Natural killer cell treated with Interleukin-12 subunit alpha and Interleukin-12 subunit beta and Interleukin-15 and Interleukin-18, amount 100 ng/mL, for 72 hours (primary cell): Measurements from ENCODE around the gene FNDC11. TPM values are rescaled to one million over a fixed set of nuclear protein-coding genes. Genes with fewer than 3 reads are reported as not detected.

Experiments used
- ATAC-seq, 2 donors: fragments of 150-1000 bp; cut with Tn5 transposase in 1 of 2; sonication (Bioruptor Pico), chemical (Tn5 transposase) in 1 of 2; 2 replicates each; pipeline ENCODE4 v1.10.0; 2021
- DNase-seq: peaks from one replicate; pipeline ENCODE4 v3.0.0; 2022; ENCODE audit warnings: low spot score
- H3K27ac Mint-ChIP-seq, 2 donors: 1 replicate in 1 of 2; 2 replicates in 1 of 2; pipeline ENCODE4 v1.8.0; 2022; ENCODE audit warnings: mixed read lengths in 2 of 2, mild to moderate bottlenecking in 1 of 2, moderate library complexity in 1 of 2
- H3K27me3 Mint-ChIP-seq, 2 donors: 1 replicate in 1 of 2; 2 replicates in 1 of 2; pipeline ENCODE4 v1.8.0; 2022; ENCODE audit warnings: mixed read lengths in 2 of 2
- H3K36me3 Mint-ChIP-seq: one replicate; pipeline ENCODE4 v1.8.0; 2022; ENCODE audit warnings: mixed read lengths
- H3K4me1 Mint-ChIP-seq, 2 donors: 1 replicate in 1 of 2; 2 replicates in 1 of 2; pipeline ENCODE4 v1.8.0; 2022; ENCODE audit warnings: low read depth in 2 of 2, mixed read lengths in 2 of 2, mild to moderate bottlenecking in 1 of 2
- H3K4me3 Mint-ChIP-seq: one replicate; pipeline ENCODE4 v1.8.0; 2022; ENCODE audit warnings: mixed read lengths
- H3K9me3 Mint-ChIP-seq: 2 replicates; pipeline ENCODE4 v1.8.0; 2022; ENCODE audit warnings: mixed read lengths
- total RNA-seq, 2 donors: library from RNA; stranded (reverse); gene quantifications; one replicate each; pipeline ENCODE4 v1.2.3, GENCODE V29; 2022

Gene FNDC11
- total RNA-seq, 2 donors from 2014 or later = 0.31 to 0.39 TPM

- Mint-ChIP-seq H3K27me3 (peaks cover 0 to 5% of the 10 kb centered on the region in 2 donors), H3K9me3 (no peaks in the 10 kb centered on the region), H3K4me3 (peak overlapping the region; percentile 66), H3K27ac (no peak overlapping the region), H3K36me3 (no peaks in the 10 kb centered on the region), H3K4me1 (peaks cover 4 to 8% of the 10 kb centered on the region in 2 donors)
- peak; percentile 76 for DNase-seq
- peak; percentile 76 to 84 for ATAC-seq
These were observed 34.1 kb upstream of the FNDC11 start for GRCh38 chr20:63519668-63520503.

GRCh38 chr20:63520504-63520933 is 33.4 kb upstream of the FNDC11 start, which contains the start of gene PPDPF:
Gene PPDPF, plus strand, starts transcription at chr20:63520765. Its CDS starts 544 bp downstream, at chr20:63521309.
- no peaks in the 10 kb centered on the region for H3K9me3 Mint-ChIP-seq
- ATAC-seq = peak; percentile 91 to 94
- H3K4me1 Mint-ChIP-seq = peaks cover 4 to 8% of the 10 kb centered on the region in 2 donors
- no peaks in the 10 kb centered on the region for H3K36me3 Mint-ChIP-seq
- peaks cover 0 to 5% of the 10 kb centered on the region in 2 donors for H3K27me3 Mint-ChIP-seq
- H3K4me3 Mint-ChIP-seq = peak within 1 kb of the TSS; percentile 77
- DNase-seq = peak; percentile 86
- no peak within 1 kb of the TSS for H3K27ac Mint-ChIP-seq

- DNase-seq = peak; percentile 71
- H3K4me1 Mint-ChIP-seq = peaks cover 4 to 8% of the 10 kb centered on the region in 2 donors
- no peaks in the 10 kb centered on the region for H3K36me3 Mint-ChIP-seq
- no peaks in the 10 kb centered on the region for H3K9me3 Mint-ChIP-seq
- peak; percentile 57 to 71 for ATAC-seq
- no peak overlapping the region for H3K27ac Mint-ChIP-seq
- peaks cover 0 to 5% of the 10 kb centered on the region in 2 donors for H3K27me3 Mint-ChIP-seq
- H3K4me3 Mint-ChIP-seq = peak overlapping the region; percentile 77
These were observed 32.9 kb upstream of the FNDC11 start for GRCh38 chr20:63520934-63521601.

GRCh38 chr20:63521602-63522001 is 32.4 kb upstream of the FNDC11 start:
- ATAC-seq = no peak
- Mint-ChIP-seq H3K4me3 (peak overlapping the region; percentile 77), H3K36me3 (no peaks in the 10 kb centered on the region), H3K27ac (no peak overlapping the region), H3K4me1 (peaks cover 4 to 8% of the 10 kb centered on the region in 2 donors), H3K27me3 (peaks cover 0 to 5% of the 10 kb centered on the region in 2 donors), H3K9me3 (no peaks in the 10 kb centered on the region)
- DNase-seq = peak; percentile 20

GRCh38 chr20:63522091-63522868 is 31.7 kb upstream of the FNDC11 start:
- Mint-ChIP-seq H3K4me1 (peaks cover 4 to 8% of the 10 kb centered on the region in 2 donors), H3K27ac (no peak overlapping the region)

GRCh38 chr20:63522981-63523611 is 30.9 kb upstream of the FNDC11 start:
- Mint-ChIP-seq H3K27me3 (peaks cover 0 to 2% of the 10 kb centered on the region in 2 donors), H3K4me1 (peaks cover 4 to 6% of the 10 kb centered on the region in 2 donors), H3K27ac (no peak overlapping the region), H3K4me3 (no peak overlapping the region), H3K9me3 (no peaks in the 10 kb centered on the region), H3K36me3 (no peaks in the 10 kb centered on the region)
- no peak for ATAC-seq
- peak; percentile 51 for DNase-seq

More at GRCh38 chr20:63522091-63522868, 31.7 kb upstream of the FNDC11 start:
- DNase-seq (peak; percentile 55), ATAC-seq (no peak)
- H3K4me3 Mint-ChIP-seq = peak overlapping the region; percentile 34
- peaks cover 0 to 5% of the 10 kb centered on the region in 2 donors for H3K27me3 Mint-ChIP-seq
- H3K36me3 Mint-ChIP-seq = no peaks in the 10 kb centered on the region
- no peaks in the 10 kb centered on the region for H3K9me3 Mint-ChIP-seq

GRCh38 chr20:63525185-63525584 is 28.8 kb upstream of the FNDC11 start:
- Mint-ChIP-seq H3K36me3 (no peaks in the 10 kb centered on the region), H3K27me3 (no peaks in the 10 kb centered on the region), H3K27ac (no peak overlapping the region), H3K4me1 (peaks cover 4 to 6% of the 10 kb centered on the region in 2 donors), H3K9me3 (no peaks in the 10 kb centered on the region), H3K4me3 (no peak overlapping the region)
- no peak for ATAC-seq
- DNase-seq = no peak

GRCh38 chr20:63525971-63526370 is 28.0 kb upstream of the FNDC11 start:
- ATAC-seq (no peak), DNase-seq (peak; percentile 31)
- H3K27me3 Mint-ChIP-seq = no peaks in the 10 kb centered on the region
- H3K36me3 Mint-ChIP-seq = no peaks in the 10 kb centered on the region
- H3K9me3 Mint-ChIP-seq = no peaks in the 10 kb centered on the region
- no peak overlapping the region for H3K27ac Mint-ChIP-seq
- H3K4me3 Mint-ChIP-seq = no peak overlapping the region
- peaks cover 4 to 6% of the 10 kb centered on the region in 2 donors for H3K4me1 Mint-ChIP-seq

GRCh38 chr20:63527184-63527583 is 26.8 kb upstream of the FNDC11 start:
- DNase-seq (peak; percentile 26), ATAC-seq (no peak)
- Mint-ChIP-seq H3K36me3 (no peaks in the 10 kb centered on the region), H3K27me3 (peaks cover 0 to 3% of the 10 kb centered on the region in 2 donors), H3K27ac (no peak overlapping the region), H3K4me1 (peaks cover 4 to 6% of the 10 kb centered on the region in 2 donors), H3K4me3 (no peak overlapping the region), H3K9me3 (no peaks in the 10 kb centered on the region)

GRCh38 chr20:63529180-63529860 is 24.6 kb upstream of the FNDC11 start:
- H3K9me3 Mint-ChIP-seq = no peaks in the 10 kb centered on the region
- DNase-seq = no peak
- no peak for ATAC-seq

GRCh38 chr20:63529861-63530787 is 23.8 kb upstream of the FNDC11 start:
- Mint-ChIP-seq H3K4me1 (peaks cover 0 to 4% of the 10 kb centered on the region in 2 donors), H3K27ac (no peak overlapping the region), H3K9me3 (no peaks in the 10 kb centered on the region), H3K4me3 (no peak overlapping the region), H3K36me3 (no peaks in the 10 kb centered on the region), H3K27me3 (peaks cover 0 to 4% of the 10 kb centered on the region in 2 donors)
- DNase-seq (peak; percentile 31), ATAC-seq (no peak)

More at GRCh38 chr20:63529180-63529860, 24.6 kb upstream of the FNDC11 start:
- Mint-ChIP-seq H3K27me3 (peaks cover 0 to 4% of the 10 kb centered on the region in 2 donors), H3K4me3 (no peak overlapping the region), H3K4me1 (peaks cover 0 to 4% of the 10 kb centered on the region in 2 donors), H3K27ac (no peak overlapping the region), H3K36me3 (no peaks in the 10 kb centered on the region)

- no peak overlapping the region for H3K27ac Mint-ChIP-seq
- H3K9me3 Mint-ChIP-seq = no peaks in the 10 kb centered on the region
- H3K4me1 Mint-ChIP-seq = peaks cover 0 to 4% of the 10 kb centered on the region in 2 donors
- peaks cover 0 to 4% of the 10 kb centered on the region in 2 donors for H3K27me3 Mint-ChIP-seq
- H3K4me3 Mint-ChIP-seq = no peak overlapping the region
- DNase-seq = peak; percentile 41
- no peaks in the 10 kb centered on the region for H3K36me3 Mint-ChIP-seq
- ATAC-seq = no peak
These were observed 23.2 kb upstream of the FNDC11 start for GRCh38 chr20:63530788-63531160.
